ENCODE data around the gene CYTH4.
"Not testable (repeated sequence)": the region's sequence is repeated elsewhere in the genome, so short reads cannot be mapped to it uniquely, and the experiment has no call there.

The CYTH4 gene

GRCh38 chr22:37249986-37250385 is 32.3 kb upstream of the CYTH4 start:
- DNase-seq (ENCODE audit: low read depth) = no peak

GRCh38 chr22:37251836-37252235 is 30.5 kb upstream of the CYTH4 start:
- not testable (repeated sequence) for DNase-seq (ENCODE audit: low read depth)

- no peak for DNase-seq (ENCODE audit: low read depth)
Observed at GRCh38 chr22:37253126-37253660, 29.1 kb upstream of the CYTH4 start.

- no peak for DNase-seq (ENCODE audit: low read depth)
Observed at GRCh38 chr22:37254209-37254866, 28.0 kb upstream of the CYTH4 start.

GRCh38 chr22:37254867-37255233 is 27.5 kb upstream of the CYTH4 start:
- no peak for DNase-seq (ENCODE audit: low read depth)

GRCh38 chr22:37255558-37256006 is 26.7 kb upstream of the CYTH4 start:
- no peak for DNase-seq (ENCODE audit: low read depth)

GRCh38 chr22:37256075-37256726 is 26.1 kb upstream of the CYTH4 start:
- DNase-seq (ENCODE audit: low read depth) = no peak

GRCh38 chr22:37258005-37258752 is 24.1 kb upstream of the CYTH4 start:
- no peak for DNase-seq (ENCODE audit: low read depth)

- DNase-seq (ENCODE audit: low read depth) = no peak
Observed at GRCh38 chr22:37258753-37259401, 23.4 kb upstream of the CYTH4 start.

- no peak for DNase-seq (ENCODE audit: low read depth)
Observed at GRCh38 chr22:37259540-37260029, 22.7 kb upstream of the CYTH4 start.

GRCh38 chr22:37260155-37260795 is 22.0 kb upstream of the CYTH4 start:
- DNase-seq (ENCODE audit: low read depth) = no peak

- peak; percentile 51 for DNase-seq (ENCODE audit: low read depth)
Observed at GRCh38 chr22:37260901-37261336, 21.4 kb upstream of the CYTH4 start.

GRCh38 chr22:37262346-37262745 is 20.0 kb upstream of the CYTH4 start:
- no peak for DNase-seq (ENCODE audit: low read depth)

- DNase-seq (ENCODE audit: low read depth) = no peak
Observed at GRCh38 chr22:37263966-37264887, 18.1 kb upstream of the CYTH4 start.

GRCh38 chr22:37266581-37267134 is 15.7 kb upstream of the CYTH4 start:
- no peak for DNase-seq (ENCODE audit: low read depth)

GRCh38 chr22:37267135-37267587 is 15.1 kb upstream of the CYTH4 start:
- DNase-seq (ENCODE audit: low read depth) = peak; percentile 46

- no peak for DNase-seq (ENCODE audit: low read depth)
Observed at GRCh38 chr22:37267661-37268413, 14.5 kb upstream of the CYTH4 start.

GRCh38 chr22:37269936-37270678 is 12.2 kb upstream of the CYTH4 start:
- DNase-seq (ENCODE audit: low read depth) = no peak

Data from stimulated activated CD8-positive, alpha-beta memory T cell treated with anti-CD3 and anti-CD28 coated beads, Interleukin-12 subunit alpha, Interleukin-12 subunit beta, amount 100 ng/mL, for 1 hour (primary cell).